ENCODE results near the gene GAS2.

Gene GAS2

DNA sequence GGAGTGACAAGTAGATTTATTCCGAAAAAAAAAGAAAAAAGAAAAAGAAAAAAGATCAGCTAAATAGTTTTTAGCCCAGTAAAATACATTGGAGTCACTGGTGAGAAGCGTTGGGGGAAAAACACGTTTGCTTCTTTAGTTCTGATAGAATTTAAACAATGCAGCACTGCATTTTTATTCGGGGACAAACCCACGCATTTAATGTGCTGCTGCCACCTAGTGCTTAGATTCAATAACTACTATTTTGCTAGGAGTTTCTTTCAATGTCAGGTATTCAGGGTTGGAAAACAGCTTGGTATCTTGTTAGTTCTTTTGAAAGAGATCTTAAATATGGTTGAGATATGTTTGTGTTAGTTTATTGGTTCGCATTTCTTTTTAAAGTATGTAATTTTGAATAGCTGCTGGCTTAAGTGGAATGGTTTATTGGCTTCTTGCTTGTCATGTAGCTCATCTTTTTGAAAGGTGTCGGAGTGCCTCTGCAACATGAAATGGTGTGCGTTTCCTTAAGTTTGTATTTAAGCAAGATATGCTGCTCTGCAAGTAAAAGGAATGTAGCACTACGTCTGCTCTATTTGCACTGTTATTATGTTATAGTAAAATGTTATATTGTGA lies 121.2 kb downstream of the GAS2 start:
- no peak for DNase-seq (ENCODE audit: low read depth in 2 of 2)

DNA sequence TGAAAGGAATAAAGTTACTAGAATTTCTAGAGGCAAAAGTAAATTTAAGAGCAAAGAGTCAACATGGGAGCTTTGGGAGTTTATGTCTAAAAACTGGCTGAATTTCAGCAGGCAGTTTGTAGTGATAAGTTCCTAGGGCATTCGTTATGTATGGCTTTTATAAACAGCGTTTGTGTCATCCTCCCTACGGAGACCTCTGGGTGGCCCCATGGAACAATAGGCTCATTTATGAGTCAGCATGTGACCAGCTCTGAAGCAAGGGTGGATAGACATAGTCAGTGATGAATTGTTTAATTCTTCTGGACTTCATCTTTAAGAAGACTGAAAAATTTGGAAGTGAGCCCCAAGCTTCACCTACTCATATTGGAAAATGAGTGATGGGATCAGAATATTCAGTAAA lies 126.1 kb downstream of the GAS2 start:
- no peak for DNase-seq (ENCODE audit: low read depth in 2 of 2)

DNA sequence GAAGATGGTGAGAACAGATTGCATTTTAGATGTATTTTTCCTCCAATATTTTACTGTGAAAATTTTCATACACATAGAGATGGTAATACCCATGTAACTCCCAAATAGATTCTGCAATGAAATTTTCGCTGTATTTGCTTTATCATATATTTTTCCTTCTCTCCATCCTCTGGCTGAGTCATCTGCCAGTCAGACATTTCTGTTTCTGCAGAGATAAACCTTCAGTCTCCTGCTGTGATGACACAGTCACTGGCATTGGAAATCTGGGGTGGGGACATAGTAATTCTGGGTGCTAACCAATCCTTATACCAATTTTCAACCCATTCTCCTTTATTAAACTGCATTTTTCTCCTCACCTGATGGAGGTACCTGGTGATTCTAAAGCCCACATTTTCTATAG lies 129.5 kb downstream of the GAS2 start:
- DNase-seq (ENCODE audit: low read depth in 2 of 2) = no peak

DNA sequence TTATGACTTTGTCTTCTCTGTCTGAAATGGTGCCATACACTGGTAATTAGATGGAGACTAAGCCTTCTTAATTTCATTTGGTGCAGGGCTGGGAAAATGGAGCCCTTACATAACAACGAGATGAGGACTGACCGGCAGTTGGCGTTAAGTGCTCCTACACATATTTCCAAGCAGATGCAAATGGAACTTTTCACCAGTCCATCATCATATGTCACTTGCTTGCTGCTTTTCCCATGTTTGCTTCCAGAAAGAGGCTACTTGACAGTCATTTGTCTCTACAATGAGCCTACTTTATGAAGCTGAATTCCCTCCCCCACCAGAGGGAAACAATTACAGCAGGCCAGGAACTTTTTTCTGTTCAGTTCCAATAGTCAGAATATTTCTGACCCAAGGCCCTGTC lies 130.6 kb downstream of the GAS2 start:
- no peak for DNase-seq (ENCODE audit: low read depth in 2 of 2)

DNA sequence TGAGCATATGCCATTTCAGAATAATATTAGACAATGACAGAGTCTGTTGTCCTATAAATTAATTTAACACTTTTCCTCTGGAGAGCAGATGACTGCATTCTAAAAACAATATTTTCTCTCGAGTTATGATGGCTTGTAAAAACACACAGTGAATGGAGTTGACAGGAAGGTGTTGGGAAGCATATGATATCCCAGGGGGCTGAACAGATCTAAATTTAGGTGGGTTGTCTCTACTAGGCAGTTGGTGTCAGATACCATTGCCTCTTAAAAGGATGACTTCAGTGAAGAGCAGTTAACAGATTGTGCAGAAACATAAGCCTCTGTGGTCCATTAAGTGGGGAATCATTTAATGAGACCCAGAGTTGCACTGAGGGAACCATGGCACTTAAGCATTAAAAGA lies 132.5 kb downstream of the GAS2 start:
- DNase-seq (ENCODE audit: low read depth in 2 of 2) = no peak

DNA sequence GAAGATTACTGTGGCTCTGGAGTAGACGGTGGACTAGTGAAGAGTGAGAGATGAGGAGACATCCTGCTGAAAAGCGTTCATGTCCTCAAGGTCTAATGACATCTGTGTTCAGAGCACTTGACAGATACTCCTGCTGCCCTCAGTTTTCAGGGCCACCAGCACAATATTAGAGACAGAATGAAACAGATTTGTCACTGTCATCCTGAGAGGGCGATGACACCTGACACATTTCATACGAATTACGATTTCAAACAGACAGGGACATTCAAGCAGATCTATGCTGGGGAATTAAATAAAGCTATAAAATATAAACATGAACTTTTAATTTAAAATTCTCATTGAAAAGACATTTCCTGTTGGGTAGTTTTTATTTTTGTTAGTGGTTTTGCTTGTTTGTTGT lies 134.1 kb downstream of the GAS2 start:
- DNase-seq (ENCODE audit: low read depth in 2 of 2) = no peak

DNA sequence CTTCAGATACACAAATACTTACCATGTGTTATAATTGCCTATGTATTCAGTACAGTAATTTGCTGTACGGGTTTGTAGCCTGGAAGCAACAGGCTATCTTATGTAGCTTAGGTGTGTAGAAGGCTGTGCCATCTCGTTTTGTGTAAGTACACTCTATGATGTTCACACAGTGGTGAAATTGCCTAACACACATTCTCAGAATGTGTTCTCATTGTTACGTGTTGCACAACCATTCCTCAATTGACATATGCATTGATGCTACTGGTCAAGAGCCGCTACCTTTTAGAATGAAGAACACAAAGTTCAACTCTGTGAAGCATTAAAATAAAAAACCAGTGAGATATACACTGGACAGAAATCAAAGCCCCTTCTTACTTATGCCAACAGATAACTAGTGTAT lies 136.4 kb downstream of the GAS2 start:
- no peak for DNase-seq (ENCODE audit: low read depth in 2 of 2)

DNA sequence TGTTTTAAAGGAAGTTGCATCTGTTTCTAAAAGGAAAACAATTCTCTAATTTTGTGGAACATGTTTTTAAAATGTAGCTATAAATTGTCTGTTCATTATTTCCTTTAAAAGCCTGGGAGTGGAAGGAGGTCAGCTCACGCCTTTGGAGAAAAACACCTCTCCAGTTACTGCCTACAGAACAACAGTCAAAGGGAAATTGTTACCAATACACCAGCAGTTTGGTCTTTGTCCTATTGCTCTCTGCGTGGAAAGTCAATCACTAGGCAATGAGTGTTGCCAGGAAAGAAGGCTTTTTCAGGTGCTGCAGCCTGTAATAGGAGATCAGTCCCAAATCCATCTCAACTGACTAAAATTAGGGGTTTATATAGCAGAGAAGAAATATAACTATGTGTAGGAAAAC lies 141.0 kb downstream of the GAS2 start:
- DNase-seq (ENCODE audit: low read depth in 2 of 2) = no peak

DNA sequence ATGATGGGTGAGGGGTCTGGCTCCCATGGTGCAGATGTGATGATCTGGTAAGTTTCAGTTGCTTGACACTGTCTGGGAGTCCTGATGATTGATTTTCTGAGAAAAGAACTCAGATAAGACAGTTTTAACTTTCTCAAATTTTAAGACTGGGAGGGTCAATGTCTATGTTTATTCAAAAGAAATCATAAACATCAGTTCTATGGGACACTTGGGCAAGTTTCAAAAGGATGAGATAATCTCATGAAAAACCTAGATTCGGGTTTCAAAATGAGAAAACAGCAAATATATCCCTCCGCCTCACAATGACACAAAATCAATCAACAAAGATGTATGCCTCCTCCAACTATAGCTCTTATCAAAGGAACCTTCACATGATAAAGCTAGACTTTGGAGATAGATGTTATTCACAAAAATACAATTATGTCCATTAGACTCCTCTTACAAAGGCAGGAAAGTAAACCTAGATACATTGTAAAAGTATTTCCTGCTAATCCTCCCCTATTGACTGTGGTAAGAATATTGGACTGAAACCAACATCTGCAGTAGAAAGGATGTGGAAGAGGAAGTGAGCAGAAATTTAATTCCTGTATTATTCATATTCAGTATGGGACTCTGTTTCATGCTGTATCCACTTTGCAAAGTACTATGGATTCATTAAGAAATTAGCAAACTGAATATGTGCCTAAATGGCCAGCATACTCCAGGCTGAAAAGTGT lies 141.6 kb downstream of the GAS2 start:
- no peak for DNase-seq (ENCODE audit: low read depth in 2 of 2)

DNA sequence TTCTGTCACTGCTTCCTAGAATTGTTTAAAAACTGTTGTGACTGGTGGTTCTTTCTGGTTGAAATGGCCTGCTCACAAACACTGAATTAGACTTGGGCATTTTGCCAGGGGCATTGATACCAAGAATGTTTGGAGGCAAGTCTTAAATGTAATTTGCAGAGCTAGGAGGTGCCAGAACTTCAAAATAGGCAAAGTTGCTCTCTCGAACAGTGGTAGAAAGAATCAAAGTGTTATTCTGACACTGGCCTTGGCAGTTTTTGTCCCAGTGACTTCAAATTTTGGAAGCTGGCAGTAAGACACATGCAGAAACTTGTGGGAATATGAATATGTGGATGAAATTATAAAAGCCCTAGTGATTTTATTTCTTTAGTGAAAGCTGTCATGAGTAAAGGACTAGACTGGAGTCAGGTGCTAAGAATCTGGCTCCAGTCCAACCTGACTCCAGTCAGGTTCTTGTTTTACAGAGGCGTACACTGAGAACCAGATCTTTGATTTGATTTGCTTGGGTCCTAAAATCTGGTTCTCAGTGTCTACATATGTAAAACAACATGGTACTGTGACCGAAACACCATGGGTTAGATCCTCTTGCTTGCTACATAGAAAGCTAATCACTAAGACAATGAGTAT lies 142.3 kb downstream of the GAS2 start:
- DNase-seq (ENCODE audit: low read depth in 2 of 2) = no peak

DNA sequence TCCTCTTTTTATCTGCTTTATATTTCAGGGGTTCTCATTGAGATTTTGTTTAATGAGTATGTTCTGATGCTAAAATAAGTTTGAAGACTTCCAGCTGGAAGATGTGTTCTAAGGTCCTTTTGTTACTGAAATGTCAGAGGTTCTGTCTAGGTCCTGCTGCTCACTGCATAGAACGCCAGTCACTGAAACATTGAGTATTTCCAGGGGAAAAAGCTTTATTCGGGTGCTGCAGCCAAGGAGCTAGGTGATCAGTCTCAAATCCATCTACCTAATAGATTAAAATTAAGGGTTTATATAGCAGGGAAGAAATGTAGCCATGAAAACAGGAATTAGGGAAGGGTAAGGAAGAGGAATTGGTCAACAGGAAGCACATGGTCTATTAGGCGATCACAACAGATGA lies 143.5 kb downstream of the GAS2 start:
- DNase-seq (ENCODE audit: low read depth in 2 of 2) = no peak

DNA sequence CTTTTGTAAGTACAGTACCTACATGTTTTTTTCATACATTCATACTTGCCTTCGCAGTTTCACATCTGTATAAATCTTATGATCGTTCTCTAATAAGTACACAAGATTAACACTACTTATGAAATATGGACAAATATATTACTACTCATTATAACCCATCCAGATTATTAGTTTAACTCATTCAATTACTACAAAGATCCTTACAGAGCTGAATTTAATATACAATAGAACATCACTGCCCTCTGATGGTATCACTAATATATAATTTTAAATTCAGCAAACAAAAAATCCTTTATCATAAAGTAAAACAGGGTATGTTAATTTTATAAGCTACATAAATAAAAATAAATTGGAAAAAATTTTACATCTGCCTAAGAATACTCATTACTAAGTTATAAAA lies 155.8 kb downstream of the GAS2 start:
- DNase-seq (ENCODE audit: low read depth in 2 of 2) = no peak

DNA sequence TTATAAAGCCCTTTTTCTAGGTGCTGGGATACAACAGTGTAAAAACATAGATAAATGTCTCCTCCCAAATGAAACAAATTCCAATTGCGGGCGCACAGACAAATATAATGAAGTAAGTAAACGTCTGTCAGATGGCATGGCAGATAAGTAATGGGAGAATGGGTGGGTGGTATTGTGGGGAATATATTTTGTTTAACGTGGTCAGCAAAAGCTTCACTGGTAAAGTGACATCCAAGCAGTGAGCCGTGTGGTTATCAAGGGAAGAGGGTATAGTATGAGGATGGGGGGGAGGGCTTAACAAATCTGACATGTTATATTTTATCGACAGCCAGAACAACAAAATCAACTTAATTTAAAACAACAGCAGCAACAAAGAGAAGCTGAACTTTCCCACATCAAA lies 162.0 kb downstream of the GAS2 start:
- no peak for DNase-seq (ENCODE audit: low read depth in 2 of 2)

DNA sequence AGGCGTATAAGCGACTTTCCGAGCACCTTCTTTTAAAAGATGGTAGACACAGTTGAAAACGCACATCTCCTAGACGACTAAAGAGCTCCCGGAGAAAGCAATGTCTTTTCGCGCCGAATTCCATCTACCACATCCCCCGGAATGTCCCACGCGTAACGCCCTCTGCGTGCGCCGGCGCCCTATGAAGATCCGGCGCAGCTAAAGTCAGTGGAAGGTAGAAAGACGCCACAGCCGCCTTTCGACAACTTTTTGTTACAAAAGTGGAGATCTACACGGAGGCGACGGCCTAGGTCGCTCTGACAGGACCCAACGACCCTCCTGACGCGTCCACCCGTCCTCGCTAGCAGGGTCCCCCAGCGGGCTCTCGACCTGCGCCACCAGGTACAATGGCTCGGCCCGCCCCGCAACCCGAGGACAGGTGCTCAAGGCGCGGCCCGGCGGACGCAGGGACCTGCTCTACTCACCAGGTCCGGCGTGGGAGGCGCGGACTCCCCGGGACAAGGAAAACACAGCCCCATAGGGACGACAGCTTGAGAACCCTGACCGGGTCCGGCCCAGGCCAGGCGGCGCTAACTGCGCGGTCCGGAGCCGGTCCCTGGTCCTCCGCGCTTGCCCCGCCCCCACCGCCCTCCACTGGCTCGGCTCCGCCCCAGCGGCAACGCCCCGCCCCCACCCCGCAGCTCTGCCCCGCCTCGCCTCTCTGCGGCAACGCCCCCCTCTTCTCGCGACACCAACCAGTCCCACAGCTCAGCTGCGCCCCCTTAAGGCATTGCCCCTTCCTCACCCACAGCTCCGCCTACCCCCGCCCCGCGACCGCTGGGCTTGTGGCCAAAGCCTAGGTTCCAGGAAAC lies 163.0 kb downstream of the GAS2 start, which contains the start of gene SVIP:
Gene SVIP, minus strand, starts transcription at position 571 of the 851 bp plus-strand sequence. Its CDS starts 53 bp downstream, at position 518.
- DNase-seq (ENCODE audit: low read depth in 2 of 2) = peak; percentile 83 to 90

DNA sequence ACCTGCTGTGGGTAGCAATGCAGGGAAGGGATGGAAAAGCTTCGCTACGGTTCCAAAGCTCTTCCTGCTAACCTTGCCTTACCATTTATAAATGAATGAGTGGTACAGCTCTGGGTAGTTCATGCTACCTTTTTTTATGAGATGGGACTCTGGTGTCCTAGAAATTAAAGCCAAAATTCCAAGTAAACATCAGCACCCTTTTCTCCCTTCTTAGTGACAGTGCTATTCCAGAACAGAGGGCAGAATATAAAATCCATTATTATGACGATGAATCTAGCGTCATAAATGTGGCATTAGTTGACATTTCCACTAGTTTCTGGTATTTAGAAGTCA lies 163.6 kb downstream of the GAS2 start:
- no peak for DNase-seq (ENCODE audit: low read depth in 2 of 2)

DNA sequence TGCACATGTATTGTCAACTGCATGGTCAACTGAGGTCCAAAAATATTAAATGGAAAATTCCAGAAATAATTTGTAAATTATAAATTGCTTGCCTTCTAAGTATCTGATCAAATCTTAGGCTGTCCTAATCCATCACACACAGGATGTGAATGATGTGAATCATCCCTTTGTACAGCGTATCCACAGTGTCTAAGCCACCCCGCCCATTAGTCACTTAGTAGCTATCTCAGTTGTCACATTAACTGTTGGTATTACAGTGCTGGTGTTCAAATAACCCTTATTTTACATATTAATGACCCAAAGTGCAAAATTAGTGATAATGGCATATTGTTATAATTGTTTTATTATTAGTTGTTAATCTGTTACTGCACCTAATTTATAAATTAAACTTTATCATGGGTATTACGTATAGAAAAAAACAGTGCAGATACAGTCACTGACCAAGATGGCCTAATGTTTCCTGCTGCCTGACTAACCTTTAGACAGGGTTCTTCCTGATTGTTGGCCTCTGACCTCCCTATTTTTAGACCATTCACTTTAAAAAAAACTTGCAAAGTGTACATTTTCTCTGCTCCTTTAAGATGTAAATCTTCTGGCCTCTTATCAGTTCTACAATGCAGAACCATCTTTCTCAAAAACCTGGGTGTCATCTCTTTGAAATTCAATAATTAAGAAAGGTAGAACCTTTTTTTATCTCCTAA lies 166.1 kb downstream of the GAS2 start:
- DNase-seq (ENCODE audit: low read depth in 2 of 2) = no peak

DNA sequence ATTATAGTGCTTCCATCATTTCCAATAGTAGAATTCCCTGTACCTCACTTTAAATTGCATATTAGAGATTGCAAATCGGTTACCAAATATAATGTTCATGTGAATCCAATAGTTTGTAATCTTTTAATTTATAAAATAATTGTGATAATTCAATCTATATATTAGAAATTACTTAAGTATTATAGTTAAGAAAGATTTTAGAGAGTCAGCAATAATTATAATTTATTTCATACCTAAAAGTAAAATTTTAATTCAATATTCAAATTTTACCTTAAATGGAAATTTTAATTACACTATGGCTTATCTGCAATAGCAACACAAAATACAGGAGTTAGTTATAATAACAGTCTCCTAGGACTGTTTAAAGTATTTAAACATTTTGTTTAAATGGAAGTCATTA lies 180.3 kb downstream of the GAS2 start:
- DNase-seq (ENCODE audit: low read depth in 2 of 2) = no peak

DNA sequence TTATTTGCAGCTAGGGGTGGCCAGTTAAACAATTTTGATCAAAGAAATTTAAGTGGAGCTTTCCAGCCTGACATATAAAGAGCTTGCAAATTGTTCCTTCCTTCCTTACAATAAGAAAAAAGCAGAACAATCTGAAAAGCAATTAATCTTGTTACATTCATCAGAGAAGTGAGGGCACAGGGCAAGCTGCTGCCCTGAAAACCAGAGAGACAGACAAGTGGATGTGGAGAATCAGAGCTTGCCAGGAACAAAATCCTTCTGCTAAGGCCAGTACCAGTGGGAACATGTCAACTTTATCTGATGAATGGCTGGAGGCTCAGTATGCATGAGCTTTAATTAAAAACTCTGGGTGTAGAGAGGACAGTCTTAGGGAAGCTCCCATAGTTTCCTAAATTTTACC lies 185.1 kb downstream of the GAS2 start:
- no peak for DNase-seq (ENCODE audit: low read depth in 2 of 2)

DNA sequence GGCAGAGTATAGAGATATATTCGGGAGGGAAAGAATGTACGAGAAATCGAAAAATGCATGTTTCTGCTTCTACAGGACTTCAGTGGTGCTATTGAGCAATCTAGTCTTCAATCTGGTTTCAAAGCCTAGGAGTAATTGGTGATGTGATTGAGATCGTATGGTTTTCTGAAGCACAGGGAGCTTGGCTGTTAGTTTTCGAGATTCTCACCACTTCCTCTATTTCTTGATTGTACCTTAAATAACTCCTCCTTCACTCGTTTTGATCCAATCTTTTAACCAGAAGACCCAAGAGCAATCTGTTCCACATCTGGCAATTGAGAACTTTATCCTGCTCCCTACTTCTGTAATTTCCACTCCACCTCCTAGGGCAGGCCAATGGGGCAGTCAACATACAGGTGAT lies 193.3 kb downstream of the GAS2 start:
- no peak for DNase-seq (ENCODE audit: low read depth in 2 of 2)

DNA sequence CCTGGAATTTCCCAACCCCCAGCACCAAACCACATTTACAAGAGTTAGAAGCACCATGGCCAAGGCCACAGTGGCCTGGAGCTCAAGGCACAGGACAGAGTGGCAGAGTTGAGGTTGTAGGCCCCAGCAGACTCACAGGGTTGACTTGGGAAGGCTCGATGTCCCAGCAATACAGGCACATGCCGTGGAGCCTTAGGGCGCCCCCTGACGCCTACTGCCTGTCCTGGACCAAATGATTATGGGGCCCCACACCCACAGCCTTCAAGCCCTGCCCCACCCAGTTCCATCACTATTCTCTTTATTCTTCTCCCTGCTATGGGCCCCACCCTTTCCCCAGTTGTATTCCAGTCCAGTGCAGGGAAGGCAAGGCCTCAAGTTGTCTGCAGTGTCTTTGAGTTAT lies 193.8 kb downstream of the GAS2 start, which contains the start of gene CCDC179:
Gene CCDC179, minus strand, starts transcription at position 234 of the 400 bp plus-strand sequence. Its CDS starts 53 bp downstream, at position 181.
- no peak for DNase-seq (ENCODE audit: low read depth in 2 of 2)

Measured in stimulated activated CD8-positive, alpha-beta memory T cell treated with anti-CD3 and anti-CD28 coated beads, Interleukin-2, amount 100 ng/mL, for 1 hour (primary cell).